ENCODE results near the gene PDCD7.
"Not testable (repeated sequence)": the region's sequence is repeated elsewhere in the genome, so short reads cannot be mapped to it uniquely, and the experiment has no call there.

Gene PDCD7

GRCh38 chr15:65074946-65075345 lies 58.7 kb downstream of the PDCD7 start:
- not testable (repeated sequence) for DNase-seq (ENCODE audit: low spot score)

GRCh38 chr15:65072617-65073016 lies 61.0 kb downstream of the PDCD7 start:
- no peak for DNase-seq (ENCODE audit: low spot score)

GRCh38 chr15:65072027-65072426 lies 61.6 kb downstream of the PDCD7 start:
- no peak for DNase-seq (ENCODE audit: low spot score)

GRCh38 chr15:65071381-65071811 lies 62.2 kb downstream of the PDCD7 start:
- no peak for DNase-seq (ENCODE audit: low spot score)

GRCh38 chr15:65069779-65070546 lies 63.6 kb downstream of the PDCD7 start:
- DNase-seq (ENCODE audit: low spot score) = no peak

- no peak for DNase-seq (ENCODE audit: low spot score)
Observed at GRCh38 chr15:65069179-65069578, 64.4 kb downstream of the PDCD7 start.

- DNase-seq (ENCODE audit: low spot score) = no peak
Observed at GRCh38 chr15:65068403-65068788, 65.2 kb downstream of the PDCD7 start.

GRCh38 chr15:65067645-65068402 lies 65.8 kb downstream of the PDCD7 start, which contains the start of gene RASL12:
Gene RASL12 (minus strand): TSS chr15:65067991. CDS start chr15:65067835, 156 bp downstream.
- DNase-seq (ENCODE audit: low spot score) = peak; percentile 61

Data from D341Med (cell line).